ENCODE measurements around the gene SLC16A3.
"Not testable (repeated sequence)": the region's sequence is repeated elsewhere in the genome, so short reads cannot be mapped to it uniquely, and the experiment has no call there.

Gene SLC16A3

DNA sequence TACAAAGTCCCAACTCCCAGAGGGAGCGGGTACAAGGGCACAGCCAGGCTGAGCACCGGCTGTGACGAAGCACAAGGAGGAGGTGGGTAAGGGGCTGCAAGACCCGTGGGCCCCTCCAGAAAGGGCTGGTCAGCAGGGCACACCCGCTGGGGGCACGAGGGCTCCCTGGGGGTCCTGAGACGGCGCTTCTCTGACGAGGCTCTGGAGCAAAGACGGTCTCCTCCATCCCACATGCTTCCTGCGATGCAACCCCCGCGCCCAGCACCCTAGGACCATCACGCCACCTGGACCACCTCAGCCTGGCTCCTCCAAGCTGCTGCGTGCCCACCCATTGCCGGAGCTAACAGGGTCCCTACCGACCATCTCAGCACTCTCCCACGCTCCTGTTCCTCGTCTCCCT, 24.9 kb upstream of the SLC16A3 start:
- DNase-seq = no peak

DNA sequence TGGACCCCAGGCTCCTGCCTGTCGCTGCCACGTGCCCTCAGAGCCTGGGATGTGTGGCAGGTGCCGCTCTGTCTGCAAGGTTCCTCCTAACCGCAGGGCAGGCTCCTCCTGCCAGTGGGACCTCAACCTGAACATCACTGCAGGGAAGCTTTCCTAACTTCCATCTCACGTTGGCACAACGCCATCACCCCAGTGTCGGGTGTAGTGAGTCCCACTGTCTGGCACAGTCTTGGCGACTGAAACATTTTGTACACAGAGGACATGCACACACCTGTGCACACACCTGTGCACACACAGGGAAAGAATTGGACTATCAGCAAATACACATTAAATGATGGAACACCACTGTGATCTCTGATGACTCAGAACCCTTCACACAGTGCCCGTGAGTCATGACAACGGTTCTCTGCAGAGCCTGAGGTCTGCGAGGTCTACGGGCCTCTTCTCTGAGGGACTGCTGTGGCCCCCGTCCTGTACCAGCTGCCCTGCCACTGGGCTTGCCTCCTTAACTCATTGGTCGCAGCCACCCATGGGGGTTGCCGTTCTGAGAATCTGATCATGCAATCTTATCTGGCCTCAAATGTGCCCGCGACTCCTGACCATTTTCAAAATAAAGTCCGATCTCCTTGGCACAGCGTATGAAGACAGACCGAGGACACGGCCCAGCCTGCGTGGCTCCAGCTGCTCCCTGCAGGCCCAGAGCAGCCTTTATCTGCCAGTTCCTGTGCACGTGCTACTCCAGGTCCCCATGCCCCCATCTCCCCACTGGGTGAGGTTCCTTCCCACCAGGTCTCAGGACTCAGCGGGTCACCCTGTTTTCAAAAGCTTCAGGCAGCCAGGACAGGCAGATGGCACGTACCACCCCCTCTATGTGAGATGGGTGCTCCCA, 23.8 kb upstream of the SLC16A3 start:
- DNase-seq = peak in 2 of 58 donors; percentile 17

DNA sequence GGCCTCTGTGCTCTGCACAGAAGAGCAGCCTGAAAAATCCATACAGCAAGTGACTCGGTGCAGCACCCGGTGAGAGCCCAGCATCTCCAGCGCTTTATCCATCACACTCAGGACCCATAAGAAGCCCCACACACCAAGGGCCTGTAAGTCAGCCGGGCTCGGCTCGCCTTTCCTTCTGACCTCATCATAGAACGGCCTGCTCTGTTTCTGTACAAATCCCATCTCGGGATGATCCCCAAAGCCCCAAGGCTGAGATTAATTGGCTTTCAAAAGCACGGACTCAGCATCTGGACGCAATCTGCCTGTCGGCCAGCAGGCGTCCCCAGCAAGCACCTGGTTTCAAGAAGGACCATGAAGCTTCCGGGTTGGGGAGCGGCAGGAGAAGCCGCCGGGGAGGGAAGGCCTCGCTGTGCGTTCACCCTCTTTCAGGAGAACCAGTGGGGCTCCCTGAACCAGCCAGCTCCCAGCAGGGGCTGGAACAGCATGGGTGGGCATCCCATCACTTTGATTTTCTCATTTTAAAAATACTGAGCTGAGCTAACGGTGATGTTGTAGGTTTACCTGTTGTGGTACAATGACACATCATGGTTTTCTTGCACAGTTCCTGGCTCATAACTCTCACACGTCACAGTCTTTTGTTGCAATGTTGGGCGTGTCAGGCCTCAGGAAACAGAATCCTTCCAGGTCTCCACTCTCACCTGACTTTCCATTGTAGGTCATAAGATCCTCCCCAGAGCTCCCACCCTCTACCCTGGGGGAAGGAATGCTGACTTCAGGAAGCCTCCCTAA, 22.9 kb upstream of the SLC16A3 start:
- peak in 54 of 58 donors; percentile 18 to 85 (median 58) for DNase-seq

DNA sequence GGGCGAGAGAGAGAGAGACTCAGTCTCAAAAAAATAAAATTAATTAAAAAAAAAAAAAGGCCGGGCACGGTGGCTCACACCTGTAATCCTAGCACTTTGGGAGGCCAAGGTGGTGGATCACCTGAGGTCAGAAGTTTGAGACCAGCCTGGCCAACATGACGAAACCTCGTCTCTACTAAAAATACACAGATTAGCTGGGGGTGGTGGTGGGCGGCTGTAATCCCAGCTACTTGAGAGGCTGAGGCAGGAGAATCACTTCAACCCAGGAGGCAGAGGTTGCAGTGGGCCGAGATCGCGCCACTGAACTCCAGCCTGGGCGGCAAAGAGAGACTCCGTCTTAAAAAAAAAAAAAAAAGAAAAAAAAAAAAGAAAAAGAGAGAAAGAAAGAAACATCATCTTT, 18.2 kb upstream of the SLC16A3 start:
- not testable (repeated sequence) for DNase-seq

DNA sequence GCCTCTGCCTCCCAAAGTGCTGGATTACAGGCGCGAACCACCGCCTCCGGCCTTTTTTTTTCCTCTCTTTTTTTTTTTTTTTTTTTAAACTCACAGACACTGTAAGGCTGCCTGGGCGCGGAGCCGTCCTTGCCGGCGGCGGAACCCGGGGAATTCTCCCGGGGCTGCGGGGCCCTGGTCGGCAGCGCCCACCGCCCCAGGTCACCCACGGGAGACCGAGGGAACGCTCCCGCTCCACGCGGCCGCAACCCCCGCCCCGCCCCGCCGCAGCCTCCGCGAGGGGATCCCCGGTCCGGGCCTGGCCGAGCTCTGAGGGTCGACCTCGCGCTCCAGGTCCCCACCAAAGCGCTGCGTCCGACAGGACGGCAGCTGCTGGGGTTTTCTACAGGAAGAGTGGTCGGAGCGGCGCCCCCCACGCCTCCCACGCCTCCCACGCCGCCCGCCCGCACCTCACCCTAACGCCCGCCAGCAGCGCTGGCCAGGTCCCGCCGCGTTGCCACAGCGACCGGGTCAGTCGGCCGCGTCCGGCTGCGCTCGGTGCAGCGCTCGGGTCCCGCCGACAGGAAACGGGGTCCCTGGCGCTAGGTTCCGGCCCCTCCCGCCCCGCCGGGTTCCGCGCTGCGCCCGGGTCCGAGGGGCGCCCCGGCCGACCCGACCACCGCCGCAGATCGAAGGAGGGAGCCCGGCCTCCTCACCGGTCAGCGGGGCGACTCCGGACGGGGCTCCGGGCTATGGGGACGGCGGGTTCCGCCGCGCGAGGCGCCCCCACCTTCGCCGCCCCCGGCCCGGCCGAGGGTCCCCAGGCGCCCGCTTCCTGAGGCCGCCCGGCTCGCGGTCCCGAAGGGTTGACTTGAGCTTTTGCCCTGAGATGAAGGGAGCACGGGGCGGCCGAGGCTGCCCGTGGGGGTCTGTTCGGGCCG, 16.3 kb upstream of the SLC16A3 start, which contains the start of gene CCDC57:
Gene CCDC57 (minus strand): TSS at position 512 of the 920 bp plus-strand sequence. CDS start 10,898 bp downstream, outside the sequence.
- peak in 54 of 58 donors; percentile 16 to 84 (median 56) for DNase-seq

DNA sequence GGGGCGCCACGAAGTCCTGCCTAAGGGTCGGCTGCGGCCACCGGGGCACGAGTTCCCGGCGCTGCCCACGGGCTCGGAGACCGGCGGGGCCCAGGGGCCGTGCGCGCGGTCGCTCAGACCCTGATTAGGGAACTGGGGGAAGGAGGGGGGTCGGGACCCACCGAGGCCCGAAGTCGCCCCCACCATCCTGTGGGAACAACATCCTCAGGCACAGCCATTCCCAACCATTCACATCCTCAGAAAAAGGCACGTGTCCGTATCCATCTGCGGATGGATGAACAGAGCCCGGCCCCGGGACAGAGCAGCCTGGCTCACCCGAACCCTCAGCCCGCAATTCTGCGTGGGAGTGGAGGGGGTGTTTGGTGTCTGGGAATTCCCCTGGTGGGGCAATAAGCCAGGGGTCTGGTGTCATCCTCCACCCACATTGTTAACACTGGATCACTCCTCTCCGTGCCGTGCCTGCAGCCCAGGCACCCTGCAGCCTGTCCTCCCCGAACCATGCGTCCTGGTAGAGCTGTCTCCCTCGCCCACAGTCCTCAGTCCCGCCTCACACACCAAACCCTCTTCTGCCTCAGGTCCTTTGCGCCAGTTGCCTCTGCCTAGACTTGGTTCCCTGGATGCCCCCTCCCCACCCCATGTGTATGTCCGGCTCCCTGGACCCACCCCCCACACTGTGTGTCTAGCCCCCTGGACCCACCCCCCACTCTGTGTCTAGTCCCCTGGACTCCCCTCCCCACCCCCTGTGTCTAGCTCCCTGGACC, 15.4 kb upstream of the SLC16A3 start:
- peak in 44 of 58 donors; percentile 20 to 73 (median 46) for DNase-seq

DNA sequence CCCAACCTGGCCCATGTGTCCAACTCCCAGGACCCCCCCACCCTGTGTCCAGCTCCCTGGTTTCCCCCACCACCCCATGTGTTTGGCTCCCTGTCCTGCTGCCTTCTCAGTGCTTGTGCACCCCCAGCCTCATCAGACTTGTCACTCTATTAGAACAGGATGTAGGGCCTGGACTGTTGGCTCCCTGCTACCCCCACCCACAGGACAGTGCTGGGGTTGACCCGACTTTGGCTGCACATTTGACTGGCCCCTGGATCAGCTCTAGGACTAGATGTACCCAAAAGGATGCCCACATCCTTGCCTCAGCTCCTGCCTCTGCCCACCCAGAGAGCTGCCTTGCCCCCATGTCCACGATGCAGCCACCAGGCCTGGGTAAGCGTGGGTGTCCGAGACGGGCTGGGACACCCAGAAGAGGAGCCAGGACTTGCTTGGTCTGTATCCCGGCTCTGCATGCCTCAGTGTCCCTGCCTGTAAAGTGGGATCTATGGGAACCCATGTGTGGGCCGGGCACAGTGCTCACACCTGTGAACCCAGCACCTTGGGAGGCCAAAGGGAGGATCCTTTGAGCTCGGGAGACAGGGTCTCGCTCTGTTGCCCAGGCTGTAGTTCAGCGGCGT, 14.7 kb upstream of the SLC16A3 start:
- no peak for DNase-seq

DNA sequence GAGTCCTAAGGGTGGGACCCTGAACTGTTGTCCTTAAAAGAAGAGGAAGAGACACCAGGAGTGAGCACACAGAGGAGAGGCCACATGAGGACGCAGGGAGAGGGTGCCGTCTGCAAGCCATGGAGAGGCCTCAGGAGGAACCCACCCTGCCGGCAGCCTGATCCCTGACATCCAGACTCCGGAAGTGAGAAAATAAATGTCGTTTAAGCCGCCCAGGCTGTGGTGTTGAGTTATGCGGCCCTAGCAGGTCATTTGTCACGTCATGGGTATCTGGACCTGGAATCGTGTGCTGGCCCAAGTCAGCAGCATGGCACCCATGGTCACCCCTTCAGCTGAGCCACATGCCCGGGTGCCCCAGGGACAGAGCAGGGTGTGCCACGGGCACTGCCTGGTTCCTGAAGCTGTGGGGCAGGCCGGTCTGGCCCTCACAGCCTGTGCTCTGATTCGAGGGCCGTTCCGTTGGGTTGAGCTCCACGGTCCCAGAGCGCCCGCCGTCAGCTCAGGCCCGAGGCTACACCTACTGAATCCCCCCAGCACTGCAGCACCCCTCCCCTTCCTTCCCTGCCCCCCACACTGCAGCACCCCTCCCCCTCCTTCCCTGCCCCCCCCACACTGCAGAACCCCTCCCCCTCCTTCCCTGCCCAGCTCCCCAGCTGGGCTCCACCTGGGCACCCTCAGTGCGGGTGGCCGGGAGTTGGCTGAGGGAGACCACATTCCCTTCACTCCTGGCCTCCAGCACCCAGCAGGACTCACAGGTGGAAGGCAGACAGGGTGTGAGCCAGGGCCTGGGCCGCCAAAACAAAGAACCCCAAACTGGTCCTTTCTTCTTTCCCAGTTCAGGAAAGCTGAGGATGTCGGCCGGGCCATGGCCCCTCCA, 13.5 kb upstream of the SLC16A3 start:
- DNase-seq = no peak

DNA sequence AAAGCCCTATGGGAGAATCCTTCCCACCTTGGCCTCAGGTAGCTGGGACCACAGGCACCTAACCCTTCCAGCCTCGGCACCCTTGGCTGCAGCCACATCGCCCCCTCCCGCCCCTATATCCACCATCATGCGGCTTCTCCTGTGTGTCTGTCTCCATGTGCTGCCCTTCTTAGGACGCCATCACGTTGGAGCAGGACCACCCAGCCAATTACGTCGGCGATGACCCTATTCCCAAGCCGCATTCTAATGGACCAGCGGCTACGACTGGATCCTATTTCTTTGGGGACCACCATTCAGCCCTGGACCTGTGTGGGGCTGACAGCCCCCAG, 12.9 kb upstream of the SLC16A3 start:
- DNase-seq = no peak

DNA sequence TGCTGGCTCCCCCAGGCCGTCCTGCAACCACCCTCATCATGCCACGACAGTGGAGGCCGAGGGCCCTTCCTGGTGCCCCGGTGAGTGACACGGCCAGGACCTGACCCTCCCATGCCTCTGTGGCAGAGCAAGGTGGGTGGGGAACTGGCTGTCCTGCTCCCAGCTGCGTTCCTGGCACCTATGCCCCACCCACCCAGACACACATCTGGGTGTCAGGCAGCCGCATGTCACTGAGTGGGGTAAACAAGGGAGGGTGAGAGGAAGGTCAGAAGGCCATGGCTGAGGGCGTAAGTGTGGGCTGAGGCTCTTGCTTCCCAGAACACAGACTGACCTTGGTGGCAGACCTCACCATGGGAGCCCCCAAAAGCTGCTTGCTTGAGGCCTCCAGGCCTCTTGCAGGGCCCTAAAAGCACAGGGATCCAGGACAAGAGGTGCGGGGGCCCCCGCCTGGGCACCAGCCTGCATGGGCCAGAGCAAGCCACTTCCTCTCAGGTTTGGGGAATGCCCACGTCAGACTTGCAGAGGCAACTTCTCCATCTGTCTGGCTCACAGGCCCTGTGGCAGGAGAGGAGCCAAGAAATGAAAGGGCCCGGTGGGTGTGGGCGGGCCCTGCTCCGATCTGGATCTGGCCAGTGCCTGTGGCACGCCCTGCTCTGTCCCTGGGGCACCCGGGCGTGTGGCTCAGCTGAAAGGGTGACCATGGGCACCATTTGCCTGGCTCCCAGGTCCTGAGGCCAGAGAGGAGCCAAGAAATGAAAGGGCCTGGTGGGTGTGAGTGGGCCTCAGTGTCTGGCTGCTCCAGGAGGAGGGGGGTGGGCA, 12.3 kb upstream of the SLC16A3 start:
- peak in 38 of 58 donors; percentile 21 to 74 (median 44) for DNase-seq

DNA sequence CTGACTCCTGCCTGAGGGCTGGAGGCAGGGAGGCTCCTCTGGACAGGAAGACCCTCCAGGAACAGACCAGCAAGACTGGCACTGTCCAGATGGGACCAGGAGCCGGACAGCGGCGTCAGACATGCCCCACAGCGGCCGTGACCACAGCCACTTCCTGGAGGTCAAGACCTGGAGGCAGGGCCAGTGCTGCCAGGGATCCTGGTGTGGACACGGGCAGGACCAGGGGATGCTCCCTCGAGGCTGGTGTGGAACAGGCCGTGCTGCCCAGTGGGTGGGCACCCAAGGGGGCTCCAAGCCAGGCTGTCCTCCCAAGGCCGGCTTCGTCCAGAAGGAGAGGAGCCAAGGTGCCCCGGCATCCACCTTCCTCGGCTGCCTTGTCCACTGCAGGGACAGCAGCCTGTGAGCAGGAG, 11.7 kb upstream of the SLC16A3 start:
- DNase-seq = no peak

DNA sequence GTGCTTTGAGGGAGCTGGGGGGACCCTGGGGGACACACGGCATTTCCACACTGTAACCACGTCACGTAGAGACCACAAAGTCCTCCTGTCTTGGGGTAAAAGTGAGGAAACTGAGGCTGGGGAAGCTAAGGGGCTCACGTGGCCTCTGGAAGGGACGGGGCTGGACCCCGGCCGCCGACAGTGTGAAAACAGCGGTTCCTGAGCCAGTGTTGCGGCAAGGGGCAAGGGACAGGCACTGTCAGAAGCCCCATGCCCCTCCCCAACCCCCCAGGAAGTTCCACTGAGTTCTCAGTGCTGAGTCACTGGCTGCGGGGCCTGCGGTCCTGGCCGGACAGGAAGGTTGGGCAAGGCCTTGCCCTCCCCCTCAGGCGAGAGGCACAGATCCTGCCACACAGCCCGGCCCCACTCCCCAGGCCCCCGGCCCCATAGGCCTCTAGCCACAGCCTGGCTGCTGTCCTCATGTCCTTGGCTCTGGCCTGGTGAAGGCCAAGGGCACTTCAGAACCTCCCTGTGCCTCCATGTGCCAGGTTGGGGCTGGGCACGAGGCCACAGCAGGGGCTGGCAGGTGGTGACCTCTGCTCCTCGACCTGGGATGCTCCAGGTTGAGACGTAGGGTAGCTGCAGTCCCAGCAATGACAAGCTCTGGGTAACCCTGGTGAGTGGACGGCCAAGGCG, 11.2 kb upstream of the SLC16A3 start:
- peak in 6 of 58 donors; percentile 8 to 44 (median 32) for DNase-seq

DNA sequence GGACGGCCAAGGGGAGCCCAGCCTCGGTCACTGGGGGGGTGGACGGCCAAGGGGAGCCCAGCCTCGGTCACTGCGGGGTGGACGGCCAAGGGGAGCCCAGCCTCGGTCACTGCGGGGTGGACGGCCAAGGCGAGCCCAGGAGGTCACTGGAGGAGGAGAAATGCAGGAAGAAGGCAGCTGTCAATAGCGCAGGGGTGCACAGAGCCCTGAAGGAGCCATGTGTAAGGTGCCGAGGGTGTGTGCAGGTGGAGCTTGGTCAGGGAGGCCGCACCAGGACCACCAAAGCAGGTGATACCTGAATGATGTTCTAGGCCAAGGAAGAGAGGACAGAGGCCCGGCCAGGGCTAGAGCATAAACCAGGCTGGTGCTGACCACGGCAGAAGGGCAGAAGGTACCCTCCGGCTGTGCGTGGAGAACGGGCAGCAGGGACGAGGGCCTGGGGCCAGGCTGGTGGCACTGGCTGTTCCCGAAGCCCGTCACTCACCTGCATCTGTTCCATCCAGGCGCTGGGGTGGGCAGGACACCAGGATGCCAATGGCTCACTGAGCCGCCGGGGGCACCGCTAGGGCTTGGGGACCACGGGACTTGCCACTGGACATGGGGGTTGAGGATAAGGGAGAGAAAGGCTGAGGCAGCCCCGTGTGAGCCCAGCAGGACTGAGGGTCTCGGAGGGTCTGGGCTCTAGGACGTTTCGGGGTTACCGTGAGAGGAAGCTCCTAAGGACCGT, 10.3 kb upstream of the SLC16A3 start:
- no peak for DNase-seq

DNA sequence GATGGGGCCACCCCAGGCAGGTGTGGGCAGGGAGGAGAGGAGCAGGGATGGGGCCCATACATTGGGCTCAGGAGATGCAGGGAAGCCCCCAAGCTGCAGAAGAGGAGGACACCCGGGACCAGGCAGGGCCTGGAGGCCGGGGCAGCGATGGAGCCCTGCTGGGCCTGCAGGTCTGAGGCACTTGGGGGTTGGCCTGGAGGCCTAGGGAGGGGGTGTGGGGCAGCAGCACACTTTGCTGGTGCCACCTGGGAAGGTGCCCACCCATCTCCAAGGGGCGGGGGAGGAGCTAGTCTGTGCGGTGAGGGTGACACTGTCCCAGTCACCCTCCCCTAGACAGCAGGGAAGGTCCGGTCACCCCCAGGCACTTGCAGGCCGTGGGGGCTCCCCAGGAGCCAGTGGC, 9.8 kb upstream of the SLC16A3 start:
- no peak for DNase-seq

DNA sequence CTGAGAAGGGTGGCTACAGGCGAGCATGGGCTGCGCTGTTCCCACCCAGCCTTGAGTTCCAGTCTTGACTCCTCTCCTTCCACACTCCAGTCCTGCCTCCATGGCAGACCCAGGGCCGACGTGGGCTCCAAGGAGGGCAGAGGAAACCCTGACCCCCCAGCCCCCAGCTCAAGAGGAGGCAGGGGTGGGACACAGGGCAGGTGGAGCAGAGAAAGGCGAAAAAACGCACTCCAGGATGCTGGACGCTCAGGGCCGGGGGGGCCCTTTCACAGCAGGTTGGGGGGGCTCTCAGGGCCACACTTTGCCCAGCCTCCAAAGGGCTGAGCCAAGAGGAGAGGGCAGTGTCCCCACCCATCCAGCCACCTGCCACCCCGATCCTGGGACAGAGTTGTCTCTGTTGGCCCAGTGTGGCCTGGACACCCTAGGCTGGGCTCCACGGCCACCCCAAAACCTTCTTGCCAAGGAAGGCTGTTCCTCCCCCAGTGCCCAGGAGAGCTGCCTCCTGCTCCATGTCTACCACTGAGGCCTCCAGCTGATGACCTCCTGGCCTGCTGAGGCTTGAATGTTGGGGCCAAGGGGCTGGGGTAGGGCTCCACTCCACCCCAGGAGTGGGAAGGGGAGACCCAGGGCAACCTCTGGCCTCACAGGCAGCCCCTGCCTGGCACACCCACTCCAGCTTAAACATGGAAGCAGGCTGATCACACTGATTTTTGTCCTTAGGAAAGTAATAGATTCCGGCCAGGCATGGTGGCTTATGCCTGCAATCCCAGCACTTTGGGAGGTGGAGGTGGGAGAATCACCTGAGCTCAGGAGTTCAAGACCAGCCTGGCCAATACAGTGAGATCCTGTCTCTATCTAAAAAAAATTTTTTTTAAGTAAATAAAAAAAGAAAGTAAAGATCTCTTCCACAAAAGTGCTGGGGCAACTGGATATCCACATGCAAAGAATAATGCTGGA, 8.8 kb upstream of the SLC16A3 start:
- DNase-seq = no peak

Measured in anterior cingulate cortex (tissue), 58 donors.